ENCODE results near the gene TMEM38A.

The TMEM38A gene

GRCh38 chr19:16660763-16661479 lies at the start of gene TMEM38A:
Gene TMEM38A (plus strand): TSS chr19:16661139. CDS start chr19:16661218, 79 bp downstream.
- peak; percentile 54 for DNase-seq

- no peak for DNase-seq
Observed at GRCh38 chr19:16612636-16613035, 48.3 kb upstream of the TMEM38A start.

GRCh38 chr19:16613841-16614240 lies 47.1 kb upstream of the TMEM38A start:
- no peak for DNase-seq

GRCh38 chr19:16614941-16615340 lies 46.0 kb upstream of the TMEM38A start:
- DNase-seq: no peak

GRCh38 chr19:16615808-16616207 lies 45.1 kb upstream of the TMEM38A start:
- no peak for DNase-seq

- no peak for DNase-seq
Observed at GRCh38 chr19:16618248-16618647, 42.7 kb upstream of the TMEM38A start.

GRCh38 chr19:16619457-16619856 lies 41.5 kb upstream of the TMEM38A start:
- no peak for DNase-seq

GRCh38 chr19:16620018-16620417 lies 40.9 kb upstream of the TMEM38A start:
- DNase-seq: no peak

GRCh38 chr19:16620584-16620983 lies 40.4 kb upstream of the TMEM38A start:
- no peak for DNase-seq

GRCh38 chr19:16621165-16621800 lies 39.7 kb upstream of the TMEM38A start:
- no peak for DNase-seq

- DNase-seq: no peak
Observed at GRCh38 chr19:16623066-16623465, 37.9 kb upstream of the TMEM38A start.

- no peak for DNase-seq
Observed at GRCh38 chr19:16623576-16623975, 37.4 kb upstream of the TMEM38A start.

GRCh38 chr19:16624236-16624635 lies 36.7 kb upstream of the TMEM38A start:
- DNase-seq: no peak

- DNase-seq: no peak
Observed at GRCh38 chr19:16625163-16625958, 35.6 kb upstream of the TMEM38A start.

GRCh38 chr19:16626796-16627192 lies 34.1 kb upstream of the TMEM38A start:
- DNase-seq: no peak

GRCh38 chr19:16627193-16627927 lies 33.6 kb upstream of the TMEM38A start:
- DNase-seq: no peak

- no peak for DNase-seq
Observed at GRCh38 chr19:16627928-16628182, 33.1 kb upstream of the TMEM38A start.

GRCh38 chr19:16628183-16628983 lies 32.6 kb upstream of the TMEM38A start, which contains the start of gene MED26:
Gene MED26 (minus strand): TSS chr19:16628204. CDS start chr19:16627943, 261 bp downstream.
- DNase-seq: peak; percentile 93

- DNase-seq: no peak
Observed at GRCh38 chr19:16628984-16629691, 31.8 kb upstream of the TMEM38A start.

GRCh38 chr19:16631465-16631864 lies 29.5 kb upstream of the TMEM38A start:
- no peak for DNase-seq

GRCh38 chr19:16637535-16637934 lies 23.4 kb upstream of the TMEM38A start:
- DNase-seq: no peak

GRCh38 chr19:16638666-16639065 lies 22.3 kb upstream of the TMEM38A start:
- DNase-seq: no peak

Measured in 8988T (cell line).